ENCODE results near the gene AZI2. TPM values are rescaled to one million over a fixed set of nuclear protein-coding genes. Genes with fewer than 3 reads are reported as not detected.

AZI2 gene
- total RNA-seq, 1 donor from 2014 or later = 74.0 TPM

DNA sequence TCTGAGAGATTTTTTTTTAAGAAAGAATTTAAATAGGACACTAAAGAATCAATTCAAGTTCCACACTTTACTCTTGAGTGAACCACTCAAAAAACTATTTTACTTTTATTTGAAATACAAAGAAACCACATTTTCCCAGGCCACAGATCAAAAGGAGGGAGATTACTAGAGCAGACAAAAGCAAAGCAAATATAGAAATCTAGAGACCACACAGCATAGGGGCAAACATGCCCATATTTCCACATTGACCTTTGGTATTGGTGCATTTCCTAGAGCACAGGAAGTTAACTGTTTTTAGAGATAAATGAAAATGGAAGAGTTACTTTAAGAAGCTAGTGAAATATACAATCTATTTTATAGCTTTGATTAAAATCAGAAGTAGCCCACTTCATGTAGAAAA is 27.6 kb downstream of the AZI2 start:
- H3K36me3 Mint-ChIP-seq = peaks cover 5% of the 10 kb centered on the region
- H3K27ac ChIP-seq = no peak overlapping the region
- H3K27ac Mint-ChIP-seq = no peak overlapping the region
- no peak overlapping the region for H2AFZ ChIP-seq (replicated peaks)
- no peaks in the 10 kb centered on the region for H3K9me3 ChIP-seq (ENCODE audit: low read depth)
- H3K9me3 Mint-ChIP-seq = no peaks in the 10 kb centered on the region
- H3F3A ChIP-seq (ENCODE audit: low read depth) = no peaks in the 10 kb centered on the region
- H3K27me3 ChIP-seq = no peaks in the 10 kb centered on the region
- H4K20me1 ChIP-seq (ENCODE audit: low read depth) = peaks cover 5% of the 10 kb centered on the region
- no peak overlapping the region for H3K9ac ChIP-seq
- H3K4me1 ChIP-seq = no peaks in the 10 kb centered on the region
- H3K4me3 ChIP-seq = no peak overlapping the region
- no peak overlapping the region for H3K4me2 ChIP-seq
- no peaks in the 10 kb centered on the region for H3K79me2 ChIP-seq (ENCODE audit: low read depth)
- DNase-seq (ENCODE audit: low spot score) = no peak
- TF ChIP-seq, protein P1, sequence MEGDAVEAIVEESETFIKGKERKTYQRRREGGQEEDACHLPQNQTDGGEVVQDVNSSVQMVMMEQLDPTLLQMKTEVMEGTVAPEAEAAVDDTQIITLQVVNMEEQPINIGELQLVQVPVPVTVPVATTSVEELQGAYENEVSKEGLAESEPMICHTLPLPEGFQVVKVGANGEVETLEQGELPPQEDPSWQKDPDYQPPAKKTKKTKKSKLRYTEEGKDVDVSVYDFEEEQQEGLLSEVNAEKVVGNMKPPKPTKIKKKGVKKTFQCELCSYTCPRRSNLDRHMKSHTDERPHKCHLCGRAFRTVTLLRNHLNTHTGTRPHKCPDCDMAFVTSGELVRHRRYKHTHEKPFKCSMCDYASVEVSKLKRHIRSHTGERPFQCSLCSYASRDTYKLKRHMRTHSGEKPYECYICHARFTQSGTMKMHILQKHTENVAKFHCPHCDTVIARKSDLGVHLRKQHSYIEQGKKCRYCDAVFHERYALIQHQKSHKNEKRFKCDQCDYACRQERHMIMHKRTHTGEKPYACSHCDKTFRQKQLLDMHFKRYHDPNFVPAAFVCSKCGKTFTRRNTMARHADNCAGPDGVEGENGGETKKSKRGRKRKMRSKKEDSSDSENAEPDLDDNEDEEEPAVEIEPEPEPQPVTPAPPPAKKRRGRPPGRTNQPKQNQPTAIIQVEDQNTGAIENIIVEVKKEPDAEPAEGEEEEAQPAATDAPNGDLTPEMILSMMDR (IDR thresholded peaks at IDR 0.05) = no peak
- no peak for TF ChIP-seq EZH2 (IDR thresholded peaks at IDR 0.05)
- TF ChIP-seq EZH2phosphoT487 (IDR thresholded peaks at IDR 0.05) = no peak
- H3K27me3 Mint-ChIP-seq (ENCODE audit: insufficient read depth, low read depth) = no peaks in the 10 kb centered on the region
- peaks cover 8% of the 10 kb centered on the region for H3K4me1 Mint-ChIP-seq
- H3K4me3 Mint-ChIP-seq = no peak overlapping the region
- H3K36me3 ChIP-seq = peaks cover 3% of the 10 kb centered on the region

DNA sequence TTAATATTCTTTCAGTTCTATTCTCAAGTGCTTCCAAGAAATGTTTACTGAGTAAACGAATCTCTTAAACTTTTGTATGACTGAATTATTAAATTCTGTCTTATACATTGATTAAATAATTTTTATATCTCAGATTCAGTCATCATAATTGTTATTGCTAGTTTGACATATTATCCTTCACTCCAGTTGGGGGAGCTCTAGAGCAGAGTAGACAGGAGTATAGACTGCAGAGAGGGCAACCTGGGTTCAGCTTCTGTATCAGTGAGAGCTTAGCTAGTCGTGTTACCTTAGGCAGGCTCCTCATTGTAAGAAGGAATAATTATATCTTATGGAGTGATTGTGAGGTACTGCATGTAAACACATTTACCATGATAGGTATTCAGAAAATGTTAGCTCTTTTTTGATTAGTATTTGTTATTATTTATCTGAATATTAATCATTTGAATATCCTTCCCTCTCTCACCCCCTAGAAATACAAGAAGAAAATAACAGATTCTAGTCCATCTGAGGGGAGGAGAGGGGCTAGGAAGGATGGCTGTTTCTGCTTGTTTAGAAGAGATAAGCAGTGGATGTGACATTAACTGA is 31.1 kb downstream of the AZI2 start:
- Mint-ChIP-seq H3K4me3 (no peak overlapping the region), H3K9me3 (no peaks in the 10 kb centered on the region), H3K36me3 (no peaks in the 10 kb centered on the region), H3K27ac (no peak overlapping the region), H3K4me1 (peaks cover 8% of the 10 kb centered on the region), H3K27me3 (ENCODE audit: insufficient read depth, low read depth) (peaks cover 4% of the 10 kb centered on the region)
- H4K20me1 ChIP-seq (ENCODE audit: low read depth) = peaks cover 19% of the 10 kb centered on the region
- no peaks in the 10 kb centered on the region for H3K36me3 ChIP-seq
- H3K4me3 ChIP-seq = no peak overlapping the region
- no peak overlapping the region for H2AFZ ChIP-seq (replicated peaks)
- TF ChIP-seq EZH2 (IDR thresholded peaks at IDR 0.05) (no peak), EZH2phosphoT487 (IDR thresholded peaks at IDR 0.05) (no peak)
- TF ChIP-seq, protein P1 (IDR thresholded peaks at IDR 0.05) = peak; percentile 78
- H3K9me3 ChIP-seq (ENCODE audit: low read depth) = no peaks in the 10 kb centered on the region
- peak; percentile 59 for DNase-seq (ENCODE audit: low spot score)
- no peaks in the 10 kb centered on the region for H3K79me2 ChIP-seq (ENCODE audit: low read depth)
- H3K9ac ChIP-seq = no peak overlapping the region
- no peaks in the 10 kb centered on the region for H3K4me1 ChIP-seq
- no peaks in the 10 kb centered on the region for H3K27me3 ChIP-seq
- no peaks in the 10 kb centered on the region for H3F3A ChIP-seq (ENCODE audit: low read depth)
- H3K4me2 ChIP-seq = no peak overlapping the region
- no peak overlapping the region for H3K27ac ChIP-seq

DNA sequence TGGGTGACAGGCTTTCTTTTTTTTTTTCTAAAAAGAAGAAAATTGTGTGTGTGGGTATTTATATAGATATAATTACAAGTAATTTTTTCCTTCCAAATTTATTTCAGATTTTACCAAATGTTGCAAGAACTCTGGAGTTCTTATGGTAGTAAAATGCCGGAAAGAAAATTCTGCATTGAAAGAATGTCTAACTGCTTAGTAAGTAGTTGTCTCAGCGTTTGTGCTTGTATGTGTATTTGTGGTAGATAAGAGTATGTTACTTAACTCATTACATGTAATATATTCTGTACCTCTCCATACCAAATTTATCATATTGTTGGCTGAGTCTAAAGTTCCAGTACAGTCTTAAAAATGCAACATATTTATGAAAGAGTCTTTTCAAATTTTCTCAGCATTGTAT is 32.4 kb downstream of the AZI2 start:
- peaks cover 8% of the 10 kb centered on the region for H3K4me1 Mint-ChIP-seq
- H3K9me3 Mint-ChIP-seq = no peaks in the 10 kb centered on the region
- H3K4me2 ChIP-seq = no peak overlapping the region
- H3K9ac ChIP-seq = no peak overlapping the region
- H3K36me3 Mint-ChIP-seq = no peaks in the 10 kb centered on the region
- H3K4me1 ChIP-seq = no peaks in the 10 kb centered on the region
- no peak overlapping the region for H3K4me3 ChIP-seq
- H2AFZ ChIP-seq (replicated peaks) = no peak overlapping the region
- no peaks in the 10 kb centered on the region for H3K36me3 ChIP-seq
- H3K9me3 ChIP-seq (ENCODE audit: low read depth) = no peaks in the 10 kb centered on the region
- H3K27ac Mint-ChIP-seq = no peak overlapping the region
- DNase-seq (ENCODE audit: low spot score) = no peak
- TF ChIP-seq, protein P1 (IDR thresholded peaks at IDR 0.05) = no peak
- no peak for TF ChIP-seq EZH2phosphoT487 (IDR thresholded peaks at IDR 0.05)
- no peak for TF ChIP-seq EZH2 (IDR thresholded peaks at IDR 0.05)
- H3K4me3 Mint-ChIP-seq = no peak overlapping the region
- H3K27ac ChIP-seq = no peak overlapping the region
- H3K27me3 ChIP-seq = no peaks in the 10 kb centered on the region
- H3K27me3 Mint-ChIP-seq (ENCODE audit: insufficient read depth, low read depth) = peaks cover 4% of the 10 kb centered on the region
- no peaks in the 10 kb centered on the region for H3F3A ChIP-seq (ENCODE audit: low read depth)
- no peaks in the 10 kb centered on the region for H3K79me2 ChIP-seq (ENCODE audit: low read depth)
- peaks cover 19% of the 10 kb centered on the region for H4K20me1 ChIP-seq (ENCODE audit: low read depth)
